HCT116 (cell line): Measurements from ENCODE around the gene SOWAHC.

ENCODE experiments used
- CTCF ChIP-seq, 3 experiments: fragments of 200-600 bp in 1 of 3; sonication (generic) in 1 of 3; IDR thresholded peaks in 2 of 3; conservative IDR thresholded peaks in 1 of 3; 2 replicates each; pipeline ENCODE4 v1.5.1; 2012 to 2017; ENCODE audit warnings: low read depth in 2 of 3, low read length in 2 of 3, antibody characterized with exemption in 1 of 3, borderline replicate concordance in 1 of 3, control low read depth in 1 of 3, mild to moderate bottlenecking in 1 of 3, mixed read lengths in 1 of 3, mixed run types in 1 of 3, moderate library complexity in 1 of 3; ENCODE audit not compliant: insufficient read depth in 1 of 3
- ELF1 ChIP-seq: IDR thresholded peaks from 2 replicates; pipeline ENCODE4 v1.6.1; 2012; ENCODE audit warnings: low read depth, borderline replicate concordance
- EZH2phosphoT487 ChIP-seq: fragments of 200-600 bp; IDR thresholded peaks from 2 replicates; pipeline ENCODE4 v1.6.1; 2018; ENCODE audit warnings: antibody characterized with exemption, borderline replicate concordance
- POLR2AphosphoS5 ChIP-seq: IDR thresholded peaks from 2 replicates; pipeline ENCODE4 v1.6.1; 2011; ENCODE audit warnings: mild to moderate bottlenecking, low read depth, low read length, moderate library complexity
- RAD21 ChIP-seq: IDR thresholded peaks from 2 replicates; pipeline ENCODE4 v1.6.1; 2012; ENCODE audit warnings: low read depth, mild to moderate bottlenecking
- YY1 ChIP-seq: IDR thresholded peaks from 2 replicates; pipeline ENCODE4 v1.6.1; 2011; ENCODE audit warnings: low read length, low read depth, moderate library complexity, mild to moderate bottlenecking; ENCODE audit not compliant: insufficient replicate concordance; ENCODE audit errors: extremely low read depth

GRCh38 chr2:109649736-109650695 lies 35.9 kb downstream of the SOWAHC start:
- TF ChIP-seq ELF1: no peak
- TF ChIP-seq YY1: no peak
- TF ChIP-seq CTCF (IDR thresholded peaks at IDR 0.05 in 2 of 3, conservative IDR thresholded peaks at IDR 0.05 in 1 of 3; ENCODE audit: borderline replicate concordance in 1 of 3, insufficient read depth in 1 of 3, low read depth in 2 of 3, low read length in 2 of 3): no peak
- no peak for TF ChIP-seq POLR2AphosphoS5
- TF ChIP-seq EZH2phosphoT487: no peak
- TF ChIP-seq RAD21: no peak
